HepG2 (cell line): ENCODE results near the gene ENO3. TPM values are rescaled to one million over a fixed set of nuclear protein-coding genes. Genes with fewer than 3 reads are reported as not detected.

Source experiments
- CBX1 ChIP-seq: IDR thresholded peaks from one replicate; pipeline ENCODE4 v1.6.1; 2016; ENCODE audit warnings: antibody characterized with exemption, low read depth
- CENPX ChIP-seq: sonication (generic); formaldehyde crosslinking; IDR thresholded peaks from 2 replicates; pipeline ENCODE4 v1.9.0; 2021; ENCODE audit warnings: mild to moderate bottlenecking, missing genetic modification reagents, moderate library complexity
- ELF4 ChIP-seq: sonication (generic); formaldehyde crosslinking; IDR thresholded peaks from 2 replicates; pipeline ENCODE4 v1.5.0; 2020; ENCODE audit warnings: missing genetic modification reagents, mild to moderate bottlenecking, moderate library complexity, borderline replicate concordance
- HMG20A ChIP-seq: IDR thresholded peaks from 2 replicates; pipeline ENCODE4 v1.6.1; 2016; ENCODE audit warnings: borderline replicate concordance
- IRF2 ChIP-seq: IDR thresholded peaks from 2 replicates; pipeline ENCODE4 v1.6.1; 2018; ENCODE audit warnings: missing genetic modification reagents, missing compliant biosample characterization
- KLF15 ChIP-seq: sonication (generic); formaldehyde crosslinking; IDR thresholded peaks from 2 replicates; pipeline ENCODE4 v1.8.1; 2023; ENCODE audit warnings: borderline replicate concordance, mild to moderate bottlenecking, inconsistent platforms, missing genetic modification reagents, mixed read lengths
- MAX ChIP-seq: IDR thresholded peaks from 2 replicates; pipeline ENCODE4 v1.6.1; 2012; ENCODE audit warnings: inconsistent platforms
- MXD1 ChIP-seq: sonication (generic); formaldehyde crosslinking; IDR thresholded peaks from 2 replicates; pipeline ENCODE4 v1.4.0; 2020; ENCODE audit warnings: mild to moderate bottlenecking, missing genetic modification reagents
- MYC ChIP-seq: sonication (generic); formaldehyde crosslinking; IDR thresholded peaks from 2 replicates; pipeline ENCODE4 v1.9.0; 2021; ENCODE audit warnings: missing genetic modification reagents, borderline replicate concordance
- NFATC3 ChIP-seq: sonication (generic); formaldehyde crosslinking; IDR thresholded peaks from 2 replicates; pipeline ENCODE4 v1.5.1; 2020; ENCODE audit warnings: mild to moderate bottlenecking, missing genetic modification reagents
- ONECUT2 ChIP-seq: sonication (generic); formaldehyde crosslinking; IDR thresholded peaks from 2 replicates; pipeline ENCODE4 v1.4.0; 2020; ENCODE audit warnings: missing genetic modification reagents
- SALL1 ChIP-seq: sonication (generic); formaldehyde crosslinking; IDR thresholded peaks from 2 replicates; pipeline ENCODE4 v1.8.0; 2022; ENCODE audit warnings: mild to moderate bottlenecking, missing genetic modification reagents
- SAP130 ChIP-seq: IDR thresholded peaks from 2 replicates; pipeline ENCODE4 v1.6.1; 2016; ENCODE audit warnings: low read depth
- SNAI1 ChIP-seq: sonication (generic); formaldehyde crosslinking; IDR thresholded peaks from 2 replicates; pipeline ENCODE4 v1.5.0; 2020; ENCODE audit warnings: mild to moderate bottlenecking, missing genetic modification reagents, borderline replicate concordance
- TBX2 ChIP-seq: sonication (generic); formaldehyde crosslinking; IDR thresholded peaks from 2 replicates; pipeline ENCODE4 v1.5.0; 2020; ENCODE audit warnings: missing genetic modification reagents, mild to moderate bottlenecking, borderline replicate concordance
- ZNF136 ChIP-seq: sonication (generic); formaldehyde crosslinking; IDR thresholded peaks from 2 replicates; pipeline ENCODE4 v1.8.1; 2022; ENCODE audit warnings: low read depth, mild to moderate bottlenecking, moderate library complexity, missing genetic modification reagents
- ZNF225 ChIP-seq: sonication (generic); formaldehyde crosslinking; IDR thresholded peaks from 2 replicates; pipeline ENCODE4 v1.4.0; 2020; ENCODE audit warnings: mild to moderate bottlenecking, missing genetic modification reagents
- ZNF264 ChIP-seq: sonication (generic); formaldehyde crosslinking; IDR thresholded peaks from 2 replicates; pipeline ENCODE4 v1.4.0; 2020; ENCODE audit warnings: missing genetic modification reagents
- ZNF292 ChIP-seq: sonication (generic); formaldehyde crosslinking; IDR thresholded peaks from 2 replicates; pipeline ENCODE4 v1.8.1; 2022; ENCODE audit warnings: mild to moderate bottlenecking, low read depth, missing genetic modification reagents, borderline replicate concordance
- ZNF354B ChIP-seq: sonication (generic); formaldehyde crosslinking; IDR thresholded peaks from 2 replicates; pipeline ENCODE4 v1.8.0; 2022; ENCODE audit warnings: mild to moderate bottlenecking, missing genetic modification reagents
- ZNF552 ChIP-seq: sonication (generic); formaldehyde crosslinking; IDR thresholded peaks from 2 replicates; pipeline ENCODE4 v1.9.0; 2022; ENCODE audit warnings: missing genetic modification reagents, mild to moderate bottlenecking, borderline replicate concordance
- ZSCAN21 ChIP-seq: sonication (generic); formaldehyde crosslinking; IDR thresholded peaks from 2 replicates; pipeline ENCODE4 v1.8.0; 2022; ENCODE audit warnings: mild to moderate bottlenecking, missing genetic modification reagents, moderate library complexity, borderline replicate concordance
- polyA plus RNA-seq, 8 experiments: library from polyadenylated mRNA; depleted of rRNA in 3 of 8; stranded (reverse) in 7 of 8; unstranded in 1 of 8; fragments of >200 nt; fragmentation: Illumina TruSeq in 4 of 8; extraction: Trizol in 4 of 8; gene quantifications; 2 replicates each; pipeline versions ENCODE4 v1.2.1 to v1.2.3, GENCODE V29; 2011 to 2016; ENCODE audit warnings: low read depth in 4 of 8, missing spikeins in 1 of 8, mixed read lengths in 1 of 8; ENCODE audit not compliant: insufficient read depth in 1 of 8
- total RNA-seq, 5 experiments: library from RNA; depleted of rRNA; stranded (reverse); fragments of >200 nt; fragmentation: Illumina TruSeq; extraction: Trizol; gene quantifications; 2 replicates each; pipeline ENCODE4 v1.2.3, GENCODE V29; 2016; ENCODE audit warnings: low read depth in 1 of 5
- TF ChIP-seq, protein P1 (sequence below): sonication (generic); formaldehyde crosslinking; IDR thresholded peaks from 2 replicates; pipeline ENCODE4 v1.4.0; 2020; ENCODE audit warnings: missing genetic modification reagents

Gene ENO3
- total and polyA plus RNA-seq, 2 of the 13 experiments (the other 11 are each of a cell fraction or from before 2014, with no cell fraction given), result 59.8 to 69.8 TPM

- TF ChIP-seq NFATC3 (CRISPR knock-in tag) (no peak), ZNF552 (CRISPR knock-in tag) (no peak), SAP130 (CRISPR knock-in tag) (peak; percentile 53; the same call in 1 of the 2 replicates), ZNF292 (CRISPR knock-in tag) (no peak), KLF15 (CRISPR knock-in tag) (no peak), ELF4 (CRISPR knock-in tag) (peak; percentile 68; the same call in 1 of the 2 replicates), HMG20A (CRISPR knock-in tag) (no peak), TBX2 (peak; percentile 76), MAX (peak; percentile 77), ZNF354B (CRISPR knock-in tag) (no peak), IRF2 (0 out of 2 replicates have a peak, but pooled peaks have one; percentile 8), MXD1 (CRISPR knock-in tag) (peak; percentile 72; the same call in 1 of the 2 replicates), SNAI1 (CRISPR knock-in tag) (0 out of 2 replicates have a peak, but pooled peaks have one; percentile 40), ONECUT2 (CRISPR knock-in tag) (no peak), CBX1 (no peak), ZNF225 (CRISPR knock-in tag) (0 out of 2 replicates have a peak, but pooled peaks have one; percentile 72), MYC (CRISPR knock-in tag) (peak; percentile 66; the same call in 1 of the 2 replicates), SALL1 (CRISPR knock-in tag) (peak; percentile 34; the same call in 1 of the 2 replicates), CENPX (CRISPR knock-in tag) (no peak), ZSCAN21 (CRISPR knock-in tag) (peak; percentile 46; the same call in 1 of the 2 replicates), ZNF136 (CRISPR knock-in tag) (no peak), ZNF264 (CRISPR knock-in tag) (no peak)
- TF ChIP-seq, protein P1, sequence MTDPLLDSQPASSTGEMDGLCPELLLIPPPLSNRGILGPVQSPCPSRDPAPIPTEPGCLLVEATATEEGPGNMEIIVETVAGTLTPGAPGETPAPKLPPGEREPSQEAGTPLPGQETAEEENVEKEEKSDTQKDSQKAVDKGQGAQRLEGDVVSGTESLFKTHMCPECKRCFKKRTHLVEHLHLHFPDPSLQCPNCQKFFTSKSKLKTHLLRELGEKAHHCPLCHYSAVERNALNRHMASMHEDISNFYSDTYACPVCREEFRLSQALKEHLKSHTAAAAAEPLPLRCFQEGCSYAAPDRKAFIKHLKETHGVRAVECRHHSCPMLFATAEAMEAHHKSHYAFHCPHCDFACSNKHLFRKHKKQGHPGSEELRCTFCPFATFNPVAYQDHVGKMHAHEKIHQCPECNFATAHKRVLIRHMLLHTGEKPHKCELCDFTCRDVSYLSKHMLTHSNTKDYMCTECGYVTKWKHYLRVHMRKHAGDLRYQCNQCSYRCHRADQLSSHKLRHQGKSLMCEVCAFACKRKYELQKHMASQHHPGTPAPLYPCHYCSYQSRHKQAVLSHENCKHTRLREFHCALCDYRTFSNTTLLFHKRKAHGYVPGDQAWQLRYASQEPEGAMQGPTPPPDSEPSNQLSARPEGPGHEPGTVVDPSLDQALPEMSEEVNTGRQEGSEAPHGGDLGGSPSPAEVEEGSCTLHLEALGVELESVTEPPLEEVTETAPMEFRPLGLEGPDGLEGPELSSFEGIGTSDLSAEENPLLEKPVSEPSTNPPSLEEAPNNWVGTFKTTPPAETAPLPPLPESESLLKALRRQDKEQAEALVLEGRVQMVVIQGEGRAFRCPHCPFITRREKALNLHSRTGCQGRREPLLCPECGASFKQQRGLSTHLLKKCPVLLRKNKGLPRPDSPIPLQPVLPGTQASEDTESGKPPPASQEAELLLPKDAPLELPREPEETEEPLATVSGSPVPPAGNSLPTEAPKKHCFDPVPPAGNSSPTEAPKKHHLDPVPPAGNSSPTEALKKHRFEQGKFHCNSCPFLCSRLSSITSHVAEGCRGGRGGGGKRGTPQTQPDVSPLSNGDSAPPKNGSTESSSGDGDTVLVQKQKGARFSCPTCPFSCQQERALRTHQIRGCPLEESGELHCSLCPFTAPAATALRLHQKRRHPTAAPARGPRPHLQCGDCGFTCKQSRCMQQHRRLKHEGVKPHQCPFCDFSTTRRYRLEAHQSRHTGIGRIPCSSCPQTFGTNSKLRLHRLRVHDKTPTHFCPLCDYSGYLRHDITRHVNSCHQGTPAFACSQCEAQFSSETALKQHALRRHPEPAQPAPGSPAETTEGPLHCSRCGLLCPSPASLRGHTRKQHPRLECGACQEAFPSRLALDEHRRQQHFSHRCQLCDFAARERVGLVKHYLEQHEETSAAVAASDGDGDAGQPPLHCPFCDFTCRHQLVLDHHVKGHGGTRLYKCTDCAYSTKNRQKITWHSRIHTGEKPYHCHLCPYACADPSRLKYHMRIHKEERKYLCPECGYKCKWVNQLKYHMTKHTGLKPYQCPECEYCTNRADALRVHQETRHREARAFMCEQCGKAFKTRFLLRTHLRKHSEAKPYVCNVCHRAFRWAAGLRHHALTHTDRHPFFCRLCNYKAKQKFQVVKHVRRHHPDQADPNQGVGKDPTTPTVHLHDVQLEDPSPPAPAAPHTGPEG (CRISPR knock-in tag), result 0 out of 2 replicates have a peak, but pooled peaks have one; percentile 37
Measured at GRCh38 chr17:4947411-4948165, 3.3 kb upstream of the ENO3 start (continued).
